K562 (cell line): ENCODE measurements around the gene HLA-DOA. TPM values are rescaled to one million over a fixed set of nuclear protein-coding genes. Genes with fewer than 3 reads are reported as not detected.

Experiments used
- HNRNPK ChIP-seq: fragments of 200-400 bp; formaldehyde crosslinking; IDR thresholded peaks from one replicate; pipeline ENCODE4 v1.6.1; 2018; ENCODE audit warnings: mild to moderate bottlenecking, low read depth, low read length; ENCODE audit not compliant: poor library complexity, severe bottlenecking
- IFI16 ChIP-seq: fragments of 250-450 bp; sonication (Bioruptor Pico); IDR thresholded peaks from 2 replicates; pipeline ENCODE4 v2.1.2; 2022; ENCODE audit warnings: mild to moderate bottlenecking, inconsistent platforms
- MXD1 ChIP-seq: fragments of 250-450 bp; sonication (Bioruptor Pico); IDR thresholded peaks from 2 replicates; pipeline ENCODE4 v1.8.0; 2021; ENCODE audit warnings: borderline replicate concordance, mild to moderate bottlenecking, moderate library complexity; ENCODE audit not compliant: poor library complexity, severe bottlenecking
- POLR3A ChIP-seq: IDR thresholded peaks from 2 replicates; pipeline ENCODE4 v1.6.1; 2011; ENCODE audit warnings: borderline replicate concordance, mild to moderate bottlenecking, moderate library complexity; ENCODE audit not compliant: insufficient read length, insufficient read depth; ENCODE audit errors: extremely low read depth
- ZBTB40 ChIP-seq, 2 experiments: fragments of 450-650 bp in 1 of 2; sonication (generic) in 1 of 2; formaldehyde crosslinking in 1 of 2; IDR thresholded peaks; 2 replicates each; pipeline versions ENCODE4 v1.7.1 to v1.9.0; 2016 to 2022; ENCODE audit warnings: inconsistent platforms in 1 of 2, mild to moderate bottlenecking in 1 of 2, missing genetic modification reagents in 1 of 2
- ZNF318 ChIP-seq, 2 experiments: fragments of 450-650 bp; IDR thresholded peaks; 2 replicates each; pipeline ENCODE4 v1.6.1; 2016; ENCODE audit warnings: mild to moderate bottlenecking in 2 of 2, borderline replicate concordance in 1 of 2, low read depth in 1 of 2, moderate library complexity in 1 of 2
- polyA plus RNA-seq, 8 experiments: library from polyadenylated mRNA; depleted of rRNA in 4 of 8; stranded (reverse) in 5 of 8; unstranded in 3 of 8; fragments of >200 nt; fragmentation: Nextera tagmentation in 2 of 8; fragmentation: Illumina TruSeq in 1 of 8; extraction: Ambion mirVana in 2 of 8; extraction: Trizol in 1 of 8; gene quantifications; 2 replicates each; pipeline versions ENCODE4 v1.2.1 to v1.2.3, GENCODE V29; 2011 to 2014; ENCODE audit warnings: inconsistent platforms in 1 of 8, missing spikeins in 1 of 8
- total RNA-seq, 7 experiments: library from RNA; depleted of rRNA in 6 of 7; stranded (reverse); fragments of >200 nt in 6 of 7; fragmentation: Illumina TruSeq in 2 of 7; extraction: Trizol in 2 of 7; gene quantifications; 2 replicates each; pipeline versions ENCODE4 v1.2.1 to v1.2.3, GENCODE V29; 2011 to 2021; ENCODE audit warnings: low replicate concordance in 1 of 7

Gene HLA-DOA
- total and polyA plus RNA-seq, 9 of the 15 experiments (the other 6 are each of a cell fraction or from before 2014, with no cell fraction given), result 0.07 TPM; not detected in 8

GRCh38 chr6:32967151-32968091 is 42.0 kb downstream of the HLA-DOA start (continued):
- TF ChIP-seq ZNF318 (IDR thresholded peaks at IDR 0.05; ENCODE audit: borderline replicate concordance in 1 of 2, low read depth in 1 of 2) (no peak; a peak in 1 of 4 replicates), POLR3A (no peak), ZBTB40 (IDR thresholded peaks at IDR 0.05) (peak; percentile 78), ZBTB40 (CRISPR knock-in tag; IDR thresholded peaks at IDR 0.05) (no peak), IFI16 (no peak), HNRNPK (no peak), MXD1 (CRISPR knock-in tag) (no peak)
